H9 (cell line): Measurements from ENCODE around the gene EFCAB11. TPM values are rescaled to one million over a fixed set of nuclear protein-coding genes. Genes with fewer than 3 reads are reported as not detected.

Experiments
- DNase-seq: peaks from one replicate; pipeline ENCODE4 v3.0.0-alpha.2; 2017
- H2AFZ ChIP-seq: one replicate; pipeline ENCODE4 v1.6.1; 2013; ENCODE audit warnings: mild to moderate bottlenecking, low read length, control low read depth, moderate library complexity
- H2AK5ac ChIP-seq: 2 replicates; pipeline ENCODE4 v1.6.1; 2013; ENCODE audit warnings: low read length, control low read depth, mixed read lengths; ENCODE audit not compliant: insufficient read length
- H2BK120ac ChIP-seq: one replicate; pipeline ENCODE4 v1.6.1; 2013; ENCODE audit warnings: low read depth, mild to moderate bottlenecking, low read length, control low read depth, inconsistent platforms; ENCODE audit not compliant: poor library complexity, severe bottlenecking
- H2BK12ac ChIP-seq: 2 replicates; pipeline ENCODE4 v1.6.1; 2013; ENCODE audit warnings: low read length, control low read depth, mixed read lengths, low read depth; ENCODE audit not compliant: insufficient read length
- H2BK15ac ChIP-seq: 2 replicates; pipeline ENCODE4 v1.6.1; 2013; ENCODE audit warnings: low read depth, low read length, control low read depth
- H2BK20ac ChIP-seq: one replicate; pipeline ENCODE4 v1.6.1; 2013; ENCODE audit warnings: low read depth, mild to moderate bottlenecking, low read length, control low read depth, inconsistent platforms; ENCODE audit not compliant: poor library complexity, severe bottlenecking
- H2BK5ac ChIP-seq: 2 replicates; pipeline ENCODE4 v1.6.1; 2013; ENCODE audit warnings: low read length, control low read depth, mixed read lengths; ENCODE audit not compliant: insufficient read length
- H3K14ac ChIP-seq: 2 replicates; pipeline ENCODE4 v1.6.1; 2013; ENCODE audit warnings: low read length, control low read depth; ENCODE audit not compliant: insufficient read depth
- H3K18ac ChIP-seq: 2 replicates; pipeline ENCODE4 v1.6.1; 2013; ENCODE audit warnings: low read depth, mild to moderate bottlenecking, mixed read lengths, low read length, control low read depth; ENCODE audit not compliant: insufficient read length
- H3K23ac ChIP-seq: 2 replicates; pipeline ENCODE4 v1.6.1; 2013; ENCODE audit warnings: low read length, control low read depth, mixed read lengths, low read depth; ENCODE audit not compliant: insufficient read length
- H3K23me2 ChIP-seq: 2 replicates; pipeline ENCODE4 v1.6.1; 2013; ENCODE audit warnings: low read depth, mild to moderate bottlenecking, mixed read lengths, low read length, control low read depth; ENCODE audit not compliant: insufficient read length, poor library complexity, severe bottlenecking
- H3K27ac ChIP-seq: 2 replicates; pipeline ENCODE4 v1.5.1; 2013; ENCODE audit warnings: low read length, control low read depth, mixed read lengths, low read depth; ENCODE audit not compliant: insufficient read length
- H3K27me3 ChIP-seq: 2 replicates; pipeline ENCODE4 v1.6.1; 2013; ENCODE audit warnings: low read length, control low read depth, inconsistent platforms; ENCODE audit not compliant: insufficient read depth
- H3K4ac ChIP-seq: 2 replicates; pipeline ENCODE4 v1.6.1; 2013; ENCODE audit warnings: low read depth, mild to moderate bottlenecking, control low read depth, inconsistent platforms, low read length, moderate library complexity
- H3K4me1 ChIP-seq: 2 replicates; pipeline ENCODE4 v1.6.1; 2013; ENCODE audit warnings: low read length, control low read depth, inconsistent platforms; ENCODE audit not compliant: insufficient read depth
- H3K4me2 ChIP-seq: 2 replicates; pipeline ENCODE4 v1.6.1; 2013; ENCODE audit warnings: low read length, control low read depth, mixed read lengths; ENCODE audit not compliant: insufficient read length, insufficient read depth
- H3K56ac ChIP-seq: 2 replicates; pipeline ENCODE4 v1.6.1; 2013; ENCODE audit warnings: low read depth, mild to moderate bottlenecking, mixed read lengths, low read length, control low read depth; ENCODE audit not compliant: insufficient read length
- H3K79me1 ChIP-seq: 2 replicates; pipeline ENCODE4 v1.6.1; 2013; ENCODE audit warnings: low read depth, mild to moderate bottlenecking, moderate library complexity, low read length, control low read depth, inconsistent platforms; ENCODE audit not compliant: insufficient read depth, poor library complexity, severe bottlenecking
- H3K79me2 ChIP-seq: 2 replicates; pipeline ENCODE4 v1.6.1; 2013; ENCODE audit warnings: low read length, control low read depth, inconsistent platforms; ENCODE audit not compliant: insufficient read depth
- H3K9ac ChIP-seq: 2 replicates; pipeline ENCODE4 v1.6.1; 2013; ENCODE audit warnings: low read length, control low read depth, mixed read lengths; ENCODE audit not compliant: insufficient read length; ENCODE audit errors: extremely low read depth
- H3K9me3 ChIP-seq: one replicate; pipeline ENCODE4 v1.6.1; 2013; ENCODE audit warnings: low read depth, low read length, inconsistent platforms; ENCODE audit not compliant: control insufficient read depth
- H3T11ph ChIP-seq: one replicate; pipeline ENCODE4 v1.6.1; 2013; ENCODE audit warnings: mild to moderate bottlenecking, low read length, control low read depth, inconsistent platforms
- H4K20me1 ChIP-seq: one replicate; pipeline ENCODE4 v1.6.1; 2013; ENCODE audit not compliant: control insufficient read depth, insufficient read length, insufficient read depth
- H4K5ac ChIP-seq: 2 replicates; pipeline ENCODE4 v1.6.1; 2013; ENCODE audit warnings: low read depth, mild to moderate bottlenecking, mixed read lengths, low read length, control low read depth; ENCODE audit not compliant: insufficient read length
- H4K8ac ChIP-seq: replicated peaks from 2 replicates; pipeline ENCODE4 v1.6.1; 2013; ENCODE audit warnings: low read length, control low read depth, mixed read lengths, low read depth; ENCODE audit not compliant: insufficient read length
- H4K91ac ChIP-seq: 2 replicates; pipeline ENCODE4 v1.6.1; 2013; ENCODE audit warnings: low read depth, mild to moderate bottlenecking, moderate library complexity, mixed read lengths, low read length, control low read depth; ENCODE audit not compliant: insufficient read length
- H3K27ac Mint-ChIP-seq, 3 experiments: 2 replicates in 2 of 3; 3 replicates in 1 of 3; pipeline ENCODE4 v1.8.0; 2020 to 2021; ENCODE audit warnings: mixed read lengths in 3 of 3, mild to moderate bottlenecking in 1 of 3, moderate library complexity in 1 of 3
- H3K27me3 Mint-ChIP-seq: 2 replicates; pipeline ENCODE4 v1.8.0; 2021; ENCODE audit warnings: low read depth, mild to moderate bottlenecking, moderate library complexity, mixed read lengths
- H3K36me3 Mint-ChIP-seq, 3 experiments: 2 replicates in 2 of 3; 3 replicates in 1 of 3; pipeline ENCODE4 v1.8.0; 2020 to 2021; ENCODE audit warnings: low read depth in 3 of 3, mixed read lengths in 3 of 3; ENCODE audit not compliant: insufficient read depth in 1 of 3
- H3K4me1 Mint-ChIP-seq, 2 experiments: 2 replicates each; pipeline ENCODE4 v1.8.0; 2020; ENCODE audit warnings: mixed read lengths in 2 of 2
- H3K4me3 Mint-ChIP-seq, 2 experiments: 2 replicates in 1 of 2; 3 replicates in 1 of 2; pipeline ENCODE4 v1.8.0; 2020 to 2021; ENCODE audit warnings: mild to moderate bottlenecking in 2 of 2, mixed read lengths in 2 of 2, moderate library complexity in 1 of 2
- H3K9me3 Mint-ChIP-seq, 2 experiments: 2 replicates in 1 of 2; 3 replicates in 1 of 2; pipeline ENCODE4 v1.8.0; 2020; ENCODE audit warnings: mild to moderate bottlenecking in 2 of 2, mixed read lengths in 2 of 2, moderate library complexity in 1 of 2
- total RNA-seq: library from RNA; stranded (reverse); gene quantifications from 2 replicates; pipeline ENCODE4 v1.2.1, GENCODE V29; 2021
- TF ChIP-seq, protein P1 (sequence below): fragments of 200-600 bp; sonication (generic); conservative IDR thresholded peaks from 3 replicates; pipeline ENCODE4 v1.8.0; 2021; ENCODE audit warnings: antibody characterized with exemption, mild to moderate bottlenecking

Gene EFCAB11
- total RNA-seq, 1 experiment from 2014 or later = 17.4 TPM

DNA sequence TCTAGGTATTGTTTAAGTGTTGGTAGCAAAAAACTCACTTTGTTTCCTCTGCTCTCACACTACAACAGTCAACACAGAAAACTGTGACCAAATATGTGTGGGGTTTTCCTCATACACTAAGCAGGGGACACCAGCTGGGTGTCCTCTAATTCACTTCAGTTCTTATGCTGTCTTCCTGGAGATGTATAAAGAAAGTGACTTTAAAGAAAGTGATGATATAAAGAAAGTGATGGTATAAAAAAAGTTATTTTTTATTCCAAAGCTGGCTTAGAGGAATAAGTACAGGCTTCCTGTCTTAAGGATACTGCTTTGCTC, 32.6 kb upstream of the EFCAB11 start:
- H3K9me3 Mint-ChIP-seq = no peaks in the 10 kb centered on the region
- no peak overlapping the region for H2BK20ac ChIP-seq
- peaks cover 30 to 31% of the 10 kb centered on the region in 2 experiments for H3K4me1 Mint-ChIP-seq
- H2BK12ac ChIP-seq = no peak overlapping the region
- H3T11ph ChIP-seq = no peak overlapping the region
- no peaks in the 10 kb centered on the region for H4K20me1 ChIP-seq
- H3K27ac ChIP-seq = no peak overlapping the region
- H3K56ac ChIP-seq = no peak overlapping the region
- H2AFZ ChIP-seq = no peak overlapping the region
- H3K23ac ChIP-seq = no peak overlapping the region
- H3K4me2 ChIP-seq = no peak overlapping the region
- no peak overlapping the region for H4K8ac ChIP-seq
- no peaks in the 10 kb centered on the region for H3K23me2 ChIP-seq
- no peak overlapping the region for H2BK15ac ChIP-seq
- no peak overlapping the region for H2BK120ac ChIP-seq
- no peaks in the 10 kb centered on the region for H3K79me2 ChIP-seq
- H3K27me3 ChIP-seq = no peaks in the 10 kb centered on the region
- no peak overlapping the region for H4K5ac ChIP-seq
- H3K18ac ChIP-seq = no peak overlapping the region
- DNase-seq = no peak
- H3K4me3 Mint-ChIP-seq = no peak overlapping the region
- H3K9me3 ChIP-seq = no peaks in the 10 kb centered on the region
- TF ChIP-seq, protein P1, sequence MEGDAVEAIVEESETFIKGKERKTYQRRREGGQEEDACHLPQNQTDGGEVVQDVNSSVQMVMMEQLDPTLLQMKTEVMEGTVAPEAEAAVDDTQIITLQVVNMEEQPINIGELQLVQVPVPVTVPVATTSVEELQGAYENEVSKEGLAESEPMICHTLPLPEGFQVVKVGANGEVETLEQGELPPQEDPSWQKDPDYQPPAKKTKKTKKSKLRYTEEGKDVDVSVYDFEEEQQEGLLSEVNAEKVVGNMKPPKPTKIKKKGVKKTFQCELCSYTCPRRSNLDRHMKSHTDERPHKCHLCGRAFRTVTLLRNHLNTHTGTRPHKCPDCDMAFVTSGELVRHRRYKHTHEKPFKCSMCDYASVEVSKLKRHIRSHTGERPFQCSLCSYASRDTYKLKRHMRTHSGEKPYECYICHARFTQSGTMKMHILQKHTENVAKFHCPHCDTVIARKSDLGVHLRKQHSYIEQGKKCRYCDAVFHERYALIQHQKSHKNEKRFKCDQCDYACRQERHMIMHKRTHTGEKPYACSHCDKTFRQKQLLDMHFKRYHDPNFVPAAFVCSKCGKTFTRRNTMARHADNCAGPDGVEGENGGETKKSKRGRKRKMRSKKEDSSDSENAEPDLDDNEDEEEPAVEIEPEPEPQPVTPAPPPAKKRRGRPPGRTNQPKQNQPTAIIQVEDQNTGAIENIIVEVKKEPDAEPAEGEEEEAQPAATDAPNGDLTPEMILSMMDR = no peak
- no peak overlapping the region for H3K4ac ChIP-seq
- no peak overlapping the region for H2BK5ac ChIP-seq
- H3K79me1 ChIP-seq = no peaks in the 10 kb centered on the region
- peaks cover 13 to 54% (median 46%) of the 10 kb centered on the region in 3 experiments for H3K36me3 Mint-ChIP-seq
- no peaks in the 10 kb centered on the region; the same call in 1 of the 2 replicates for H3K4me1 ChIP-seq
- H2AK5ac ChIP-seq = no peak overlapping the region
- H3K27me3 Mint-ChIP-seq = no peaks in the 10 kb centered on the region
- H3K9ac ChIP-seq = no peak overlapping the region
- no peak overlapping the region for H4K91ac ChIP-seq
- H3K27ac Mint-ChIP-seq = peak overlapping the region in 2 of 3 experiments; percentile 73 to 83; a peak in 3 of 7 replicates
- no peak overlapping the region for H3K14ac ChIP-seq
